Mononuclear cell (primary cell): Measurements from ENCODE around the gene CPEB3. TPM values are rescaled to one million over a fixed set of nuclear protein-coding genes. Genes with fewer than 3 reads are reported as not detected.
"Not testable (repeated sequence)": the region's sequence is repeated elsewhere in the genome, so short reads cannot be mapped to it uniquely, and the experiment has no call there.

ENCODE experiments used
- H3K27me3 ChIP-seq: 2 replicates; pipeline ENCODE4 v1.6.0; 2011; ENCODE audit warnings: low read length, control low read depth; ENCODE audit not compliant: insufficient read depth
- H3K4me1 ChIP-seq: 2 replicates; pipeline ENCODE4 v1.5.1; 2011; ENCODE audit warnings: mild to moderate bottlenecking, low read length, control low read depth; ENCODE audit not compliant: insufficient read depth
- H3K4me3 ChIP-seq: 2 replicates; pipeline ENCODE4 v1.5.1; 2011; ENCODE audit warnings: mild to moderate bottlenecking, low read length, moderate library complexity
- H3K9me3 ChIP-seq: 2 replicates; pipeline ENCODE4 v1.5.1; 2011; ENCODE audit warnings: low read depth, mild to moderate bottlenecking, control low read depth, low read length
- total RNA-seq: library from RNA; depleted of rRNA; stranded (reverse); fragments of >200 nt; gene quantifications from one replicate; pipeline ENCODE4 v1.2.3, GENCODE V29; 2012

CPEB3 gene
- total RNA-seq, 1 donor: 1.6 TPM

DNA sequence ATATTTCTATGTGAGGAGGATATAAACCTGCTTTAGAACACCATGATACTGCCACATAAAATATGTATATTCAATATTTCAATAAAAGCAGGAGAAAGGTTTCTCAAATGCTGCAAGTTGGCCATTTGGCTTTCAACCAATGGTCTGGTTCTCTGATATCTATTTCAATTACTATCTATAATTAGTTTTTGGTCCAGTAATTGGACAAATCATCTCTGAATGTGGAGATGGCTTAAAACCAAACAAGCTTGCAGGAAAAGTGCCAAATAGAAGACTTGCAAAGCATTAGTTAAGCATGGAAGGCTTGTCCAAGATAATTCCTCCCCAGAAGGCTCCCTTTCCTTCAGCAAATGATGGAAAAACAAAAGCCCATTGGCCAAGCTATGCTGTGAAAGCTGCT is 140.1 kb downstream of the CPEB3 start:
- H3K27me3 ChIP-seq: no peaks in the 10 kb centered on the region
- no peaks in the 10 kb centered on the region for H3K9me3 ChIP-seq
- peaks cover 7% of the 10 kb centered on the region for H3K4me1 ChIP-seq
- no peak overlapping the region for H3K4me3 ChIP-seq

GRCh38 chr10:92149261-92149660 is 141.6 kb downstream of the CPEB3 start:
- peaks cover 7% of the 10 kb centered on the region for H3K4me1 ChIP-seq
- no peaks in the 10 kb centered on the region for H3K9me3 ChIP-seq
- no peaks in the 10 kb centered on the region for H3K27me3 ChIP-seq
- H3K4me3 ChIP-seq: no peak overlapping the region

- Histone ChIP-seq H3K4me1 (peaks cover 15% of the 10 kb centered on the region), H3K9me3 (no peaks in the 10 kb centered on the region), H3K27me3 (no peaks in the 10 kb centered on the region), H3K4me3 (no peak overlapping the region)
Observed at GRCh38 chr10:92146781-92147180, 144.1 kb downstream of the CPEB3 start.

DNA sequence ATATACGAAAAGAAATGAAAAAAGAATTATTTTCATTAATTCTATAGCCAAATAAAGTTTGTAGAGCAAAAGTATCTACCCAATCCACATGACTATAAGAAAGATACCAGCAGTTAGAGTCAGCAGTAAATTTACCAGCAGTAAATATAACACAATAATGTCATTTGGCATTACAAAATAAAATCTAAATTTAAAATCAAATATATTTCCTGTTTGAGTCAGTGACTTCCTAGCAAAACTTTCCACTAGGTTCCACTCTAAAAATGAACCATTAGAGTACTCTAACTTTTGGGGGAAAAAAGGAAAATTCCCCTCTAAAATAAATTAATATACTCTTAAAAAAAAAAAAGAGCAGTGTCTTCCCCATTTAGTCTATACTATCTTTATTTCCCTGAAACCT is 144.8 kb downstream of the CPEB3 start:
- H3K27me3 ChIP-seq: no peaks in the 10 kb centered on the region
- no peaks in the 10 kb centered on the region for H3K9me3 ChIP-seq
- peaks cover 15% of the 10 kb centered on the region for H3K4me1 ChIP-seq
- H3K4me3 ChIP-seq: no peak overlapping the region

GRCh38 chr10:92142949-92143348 is 147.9 kb downstream of the CPEB3 start:
- peaks cover 15% of the 10 kb centered on the region for H3K4me1 ChIP-seq
- no peak overlapping the region for H3K4me3 ChIP-seq
- H3K9me3 ChIP-seq: no peaks in the 10 kb centered on the region
- H3K27me3 ChIP-seq: no peaks in the 10 kb centered on the region

DNA sequence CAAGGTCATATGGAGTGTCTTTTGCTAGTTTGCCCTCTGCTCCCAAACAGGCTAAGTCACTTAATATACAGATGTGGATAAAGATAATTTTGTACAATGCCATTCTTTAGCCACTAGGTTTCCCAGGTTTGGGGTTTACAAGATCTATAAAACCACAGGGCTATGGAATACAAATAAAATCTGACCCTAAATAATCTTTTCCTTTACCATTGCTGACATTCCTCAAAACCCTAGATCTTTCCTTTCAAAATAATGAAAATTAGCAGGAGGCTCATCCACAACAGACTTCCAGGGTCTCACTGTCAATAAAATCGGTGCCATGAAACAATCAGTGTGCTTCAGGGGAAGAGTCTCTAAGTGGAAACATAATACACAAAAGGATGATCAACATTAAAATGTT is 148.4 kb downstream of the CPEB3 start:
- Histone ChIP-seq H3K9me3 (no peaks in the 10 kb centered on the region), H3K27me3 (no peaks in the 10 kb centered on the region), H3K4me1 (peaks cover 15% of the 10 kb centered on the region), H3K4me3 (no peak overlapping the region)

DNA sequence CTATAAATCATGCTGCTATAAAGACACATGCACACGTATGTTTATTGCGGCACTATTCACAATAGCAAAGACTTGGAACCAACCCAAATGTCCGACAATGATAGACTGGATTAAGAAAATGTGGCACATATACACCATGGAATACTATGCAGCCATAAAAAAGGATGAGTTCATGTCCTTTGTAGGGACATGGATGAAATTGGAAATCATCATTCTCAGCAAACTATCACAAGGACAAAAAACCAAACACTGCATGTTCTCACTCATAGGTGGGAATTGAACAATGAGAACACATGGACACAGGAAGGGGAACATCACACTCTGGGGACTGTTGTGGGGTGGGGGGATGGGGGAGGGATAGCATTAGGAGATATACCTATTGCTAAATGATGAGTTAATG is 149.7 kb downstream of the CPEB3 start:
- H3K9me3 ChIP-seq, H3K4me1 ChIP-seq, H3K4me3 ChIP-seq, H3K27me3 ChIP-seq: not testable (repeated sequence)

- not testable (repeated sequence) for H3K9me3 ChIP-seq, H3K4me1 ChIP-seq, H3K27me3 ChIP-seq, H3K4me3 ChIP-seq
Observed at GRCh38 chr10:92134049-92134448, 156.8 kb downstream of the CPEB3 start.

GRCh38 chr10:92131275-92131820 is 159.5 kb downstream of the CPEB3 start:
- Histone ChIP-seq H3K4me3 (no peak overlapping the region), H3K4me1 (no peaks in the 10 kb centered on the region), H3K27me3 (no peaks in the 10 kb centered on the region), H3K9me3 (no peaks in the 10 kb centered on the region)

DNA sequence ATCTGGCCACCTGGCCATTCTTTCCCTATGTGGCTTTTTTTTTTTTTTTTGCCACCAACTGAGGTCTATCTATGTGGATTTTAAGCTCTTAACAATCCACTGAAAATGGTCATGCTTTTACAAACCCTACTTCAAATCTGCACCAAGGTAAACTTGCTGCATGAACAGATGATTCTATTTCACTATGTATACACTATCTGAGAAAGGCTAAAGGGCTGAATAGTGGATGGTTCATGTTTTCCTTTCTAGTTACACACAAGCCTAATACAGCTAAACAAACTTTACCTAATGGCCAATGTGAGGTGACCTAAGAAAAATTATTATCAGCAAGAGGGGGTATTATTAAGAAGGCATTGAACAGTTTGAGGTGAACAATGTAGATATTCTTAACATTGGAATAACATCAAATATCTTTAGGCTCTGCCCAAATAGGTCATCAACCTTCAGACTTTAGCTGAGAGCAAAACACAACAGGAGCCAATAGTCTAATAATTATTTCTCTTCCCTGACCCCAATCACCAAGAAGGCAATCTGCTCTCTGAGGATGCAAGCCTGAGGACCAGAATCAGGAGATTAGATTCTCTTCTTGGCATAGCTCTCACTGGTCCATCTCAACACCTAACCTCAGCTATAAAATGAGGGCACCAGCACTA is 160.1 kb downstream of the CPEB3 start:
- H3K27me3 ChIP-seq: no peaks in the 10 kb centered on the region
- no peak overlapping the region for H3K4me3 ChIP-seq
- no peaks in the 10 kb centered on the region for H3K9me3 ChIP-seq
- H3K4me1 ChIP-seq: no peaks in the 10 kb centered on the region

DNA sequence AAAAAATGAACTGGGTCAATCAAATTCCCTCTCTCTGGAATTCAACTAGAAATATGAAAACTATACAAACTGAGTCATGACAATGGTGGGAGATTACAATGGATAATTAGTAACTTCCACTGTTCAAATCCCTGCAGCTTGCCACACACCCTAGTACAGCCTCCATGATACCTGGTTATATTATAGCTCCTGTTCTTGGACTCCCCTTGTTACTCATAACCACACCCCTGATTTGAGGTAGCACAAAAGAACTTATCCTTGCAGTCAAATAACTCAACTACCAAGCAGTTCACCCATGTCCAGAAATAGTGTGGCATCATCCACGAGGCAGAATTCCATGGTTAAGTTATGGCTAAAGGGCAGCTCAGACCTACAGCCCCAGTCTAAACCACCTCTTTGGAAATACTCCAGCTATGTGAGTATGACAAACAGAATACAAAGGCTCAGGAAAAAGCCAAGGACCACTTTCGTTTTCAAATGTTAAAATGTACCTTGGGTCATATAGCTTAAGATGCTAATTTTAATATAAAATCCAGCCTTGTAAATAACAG is 164.7 kb downstream of the CPEB3 start:
- Histone ChIP-seq H3K9me3 (no peaks in the 10 kb centered on the region), H3K4me1 (no peaks in the 10 kb centered on the region), H3K4me3 (no peak overlapping the region), H3K27me3 (no peaks in the 10 kb centered on the region)

- no peaks in the 10 kb centered on the region for H3K9me3 ChIP-seq
- no peaks in the 10 kb centered on the region for H3K27me3 ChIP-seq
- H3K4me3 ChIP-seq: no peak overlapping the region
- H3K4me1 ChIP-seq: no peaks in the 10 kb centered on the region
Observed at GRCh38 chr10:92125144-92125543, 165.7 kb downstream of the CPEB3 start.

GRCh38 chr10:92124616-92125143 is 166.2 kb downstream of the CPEB3 start:
- Histone ChIP-seq H3K4me3 (no peak overlapping the region), H3K27me3 (no peaks in the 10 kb centered on the region), H3K9me3 (no peaks in the 10 kb centered on the region)

DNA sequence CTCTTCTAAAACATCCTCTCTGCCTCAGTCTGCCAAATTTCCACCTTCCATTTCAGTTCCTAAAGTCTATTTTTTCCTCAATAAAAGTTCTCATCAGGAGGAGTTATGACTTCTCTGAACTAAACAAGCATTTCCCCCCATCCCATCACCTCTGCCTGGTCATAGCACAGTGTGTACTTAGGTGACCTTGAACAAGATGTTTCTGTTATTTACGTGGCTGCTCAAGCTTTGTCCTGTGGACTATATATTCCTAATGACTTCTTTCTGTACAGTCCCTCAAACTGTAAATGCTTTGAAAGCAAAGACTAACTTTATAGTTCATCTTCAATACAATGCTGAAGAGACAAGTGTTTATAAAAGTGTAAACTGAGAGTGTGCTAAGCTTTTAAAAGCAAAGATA is 166.9 kb downstream of the CPEB3 start:
- Histone ChIP-seq H3K4me3 (no peak overlapping the region), H3K27me3 (no peaks in the 10 kb centered on the region), H3K4me1 (no peaks in the 10 kb centered on the region), H3K9me3 (no peaks in the 10 kb centered on the region)

More at GRCh38 chr10:92124616-92125143, 166.2 kb downstream of the CPEB3 start:
- no peaks in the 10 kb centered on the region for H3K4me1 ChIP-seq

DNA sequence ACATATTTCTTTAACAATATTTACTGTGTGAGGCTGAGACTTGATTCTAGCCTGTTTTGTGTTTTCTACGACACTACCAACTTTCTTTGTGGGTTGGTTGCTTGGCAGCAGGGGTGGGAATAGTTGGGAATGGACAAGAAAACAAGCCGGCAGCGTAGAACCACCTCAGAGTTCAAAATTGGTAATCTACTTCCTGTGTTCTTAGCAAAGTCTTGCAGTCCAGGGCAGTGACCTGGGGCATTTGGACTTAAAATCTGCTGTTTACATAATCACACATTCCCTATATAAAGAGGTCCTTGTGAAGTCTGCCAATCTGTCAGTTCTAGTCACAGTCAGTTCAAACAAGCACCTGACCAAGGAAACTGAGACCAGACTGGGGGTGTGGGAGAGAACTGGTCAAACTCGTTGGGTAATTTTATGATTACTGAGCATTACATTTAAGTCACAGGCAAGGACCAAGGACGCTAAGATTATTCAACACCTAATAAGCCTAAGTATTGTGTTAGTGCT is 167.9 kb downstream of the CPEB3 start:
- Histone ChIP-seq H3K9me3 (no peaks in the 10 kb centered on the region), H3K4me3 (no peak overlapping the region), H3K4me1 (no peaks in the 10 kb centered on the region), H3K27me3 (no peaks in the 10 kb centered on the region)
